ENCODE results near the gene YTHDF1.

- no peak for TF ChIP-seq CTCF (conservative IDR thresholded peaks at IDR 0.05; ENCODE audit: low read depth, low read length)
- TF ChIP-seq POLR2A (IDR thresholded peaks at IDR 0.05; ENCODE audit: low read depth, low read length), result no peak
- TF ChIP-seq RAD21 (IDR thresholded peaks at IDR 0.05; ENCODE audit: low read length), result no peak
- TF ChIP-seq, protein P1, sequence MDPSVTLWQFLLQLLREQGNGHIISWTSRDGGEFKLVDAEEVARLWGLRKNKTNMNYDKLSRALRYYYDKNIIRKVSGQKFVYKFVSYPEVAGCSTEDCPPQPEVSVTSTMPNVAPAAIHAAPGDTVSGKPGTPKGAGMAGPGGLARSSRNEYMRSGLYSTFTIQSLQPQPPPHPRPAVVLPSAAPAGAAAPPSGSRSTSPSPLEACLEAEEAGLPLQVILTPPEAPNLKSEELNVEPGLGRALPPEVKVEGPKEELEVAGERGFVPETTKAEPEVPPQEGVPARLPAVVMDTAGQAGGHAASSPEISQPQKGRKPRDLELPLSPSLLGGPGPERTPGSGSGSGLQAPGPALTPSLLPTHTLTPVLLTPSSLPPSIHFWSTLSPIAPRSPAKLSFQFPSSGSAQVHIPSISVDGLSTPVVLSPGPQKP (IDR thresholded peaks at IDR 0.05; ENCODE audit: borderline replicate concordance, low read depth, low read length), result no peak
- no peak for TF ChIP-seq BHLHE40 (IDR thresholded peaks at IDR 0.05; ENCODE audit: low read depth, low read length)
- TF ChIP-seq, protein P2, sequence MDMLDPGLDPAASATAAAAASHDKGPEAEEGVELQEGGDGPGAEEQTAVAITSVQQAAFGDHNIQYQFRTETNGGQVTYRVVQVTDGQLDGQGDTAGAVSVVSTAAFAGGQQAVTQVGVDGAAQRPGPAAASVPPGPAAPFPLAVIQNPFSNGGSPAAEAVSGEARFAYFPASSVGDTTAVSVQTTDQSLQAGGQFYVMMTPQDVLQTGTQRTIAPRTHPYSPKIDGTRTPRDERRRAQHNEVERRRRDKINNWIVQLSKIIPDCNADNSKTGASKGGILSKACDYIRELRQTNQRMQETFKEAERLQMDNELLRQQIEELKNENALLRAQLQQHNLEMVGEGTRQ (IDR thresholded peaks at IDR 0.05; ENCODE audit: low read depth, low read length), result no peak
- no peak for TF ChIP-seq RFX5 (IDR thresholded peaks at IDR 0.05; ENCODE audit: low read depth, low read length)
- TF ChIP-seq CEBPB (IDR thresholded peaks at IDR 0.05; ENCODE audit: low read depth, low read length), result no peak
Measured at GRCh38 chr20:63179687-63180568, 36.0 kb downstream of the YTHDF1 start.
